ENCODE measurements around the gene OR6K3. TPM values are rescaled to one million over a fixed set of nuclear protein-coding genes. Genes with fewer than 3 reads are reported as not detected.

OR6K3 gene
- total RNA-seq: not detected in 2 replicates
- long read RNA-seq: 0 reads

- no peaks in the 10 kb centered on the region for H3K36me3 Mint-ChIP-seq (ENCODE audit: unreplicated experiment)
- no peak for DNase-seq (ENCODE audit: extremely low spot score, unreplicated experiment)
- no peak for TF ChIP-seq CTCF (IDR thresholded peaks at IDR 0.05)
- H3K27me3 Mint-ChIP-seq (ENCODE audit: unreplicated experiment): peaks cover 2% of the 10 kb centered on the region
- no peaks in the 10 kb centered on the region for H3K9me3 Mint-ChIP-seq (ENCODE audit: unreplicated experiment)
- no peak within 1 kb of the TSS for H3K27ac Mint-ChIP-seq (ENCODE audit: unreplicated experiment)
- no peaks in the 10 kb centered on the region for H3K4me1 Mint-ChIP-seq (ENCODE audit: unreplicated experiment)
- H3K4me3 Mint-ChIP-seq (ENCODE audit: unreplicated experiment): no peak within 1 kb of the TSS
Observed at GRCh38 chr1:158720620-158721019, at the start of gene OR6K3. Gene OR6K3 (minus strand): TSS chr1:158720720. CDS start chr1:158718115, 2,605 bp downstream.

- H3K4me3 Mint-ChIP-seq (ENCODE audit: unreplicated experiment): no peak within 1 kb of the TSS
- no peaks in the 10 kb centered on the region for H3K27me3 Mint-ChIP-seq (ENCODE audit: unreplicated experiment)
- TF ChIP-seq CTCF (IDR thresholded peaks at IDR 0.05): no peak
- no peak for DNase-seq (ENCODE audit: extremely low spot score, unreplicated experiment)
- no peaks in the 10 kb centered on the region for H3K36me3 Mint-ChIP-seq (ENCODE audit: unreplicated experiment)
- no peaks in the 10 kb centered on the region for H3K4me1 Mint-ChIP-seq (ENCODE audit: unreplicated experiment)
- peaks cover 3% of the 10 kb centered on the region for H3K9me3 Mint-ChIP-seq (ENCODE audit: unreplicated experiment)
- no peak within 1 kb of the TSS for H3K27ac Mint-ChIP-seq (ENCODE audit: unreplicated experiment)
Observed at GRCh38 chr1:158754420-158754819, 33.9 kb upstream of the OR6K3 start, which contains the start of gene OR6K6. Gene OR6K6 (plus strand): TSS chr1:158754720. CDS start chr1:158754888, 168 bp downstream.

- Mint-ChIP-seq H3K4me3 (ENCODE audit: unreplicated experiment) (no peak overlapping the region), H3K36me3 (ENCODE audit: unreplicated experiment) (no peaks in the 10 kb centered on the region), H3K4me1 (ENCODE audit: unreplicated experiment) (no peaks in the 10 kb centered on the region), H3K27ac (ENCODE audit: unreplicated experiment) (no peak overlapping the region), H3K9me3 (ENCODE audit: unreplicated experiment) (no peaks in the 10 kb centered on the region), H3K27me3 (ENCODE audit: unreplicated experiment) (no peaks in the 10 kb centered on the region)
- TF ChIP-seq CTCF (IDR thresholded peaks at IDR 0.05): no peak
- no peak for DNase-seq (ENCODE audit: extremely low spot score, unreplicated experiment)
Observed at GRCh38 chr1:158752155-158752712, 31.7 kb upstream of the OR6K3 start.

GRCh38 chr1:158735848-158736247 lies 15.3 kb upstream of the OR6K3 start:
- no peaks in the 10 kb centered on the region for H3K36me3 Mint-ChIP-seq (ENCODE audit: unreplicated experiment)
- no peaks in the 10 kb centered on the region for H3K4me1 Mint-ChIP-seq (ENCODE audit: unreplicated experiment)
- H3K27me3 Mint-ChIP-seq (ENCODE audit: unreplicated experiment): peaks cover 2% of the 10 kb centered on the region
- no peak overlapping the region for H3K4me3 Mint-ChIP-seq (ENCODE audit: unreplicated experiment)
- H3K27ac Mint-ChIP-seq (ENCODE audit: unreplicated experiment): no peak overlapping the region
- no peak for DNase-seq (ENCODE audit: extremely low spot score, unreplicated experiment)
- H3K9me3 Mint-ChIP-seq (ENCODE audit: unreplicated experiment): no peaks in the 10 kb centered on the region
- no peak for TF ChIP-seq CTCF (IDR thresholded peaks at IDR 0.05)

GRCh38 chr1:158732524-158732923 lies 12.0 kb upstream of the OR6K3 start:
- Mint-ChIP-seq H3K9me3 (ENCODE audit: unreplicated experiment) (no peaks in the 10 kb centered on the region), H3K27me3 (ENCODE audit: unreplicated experiment) (peaks cover 3% of the 10 kb centered on the region)

More at GRCh38 chr1:158732524-158732923, 12.0 kb upstream of the OR6K3 start:
- TF ChIP-seq CTCF (IDR thresholded peaks at IDR 0.05): no peak
- H3K4me1 Mint-ChIP-seq (ENCODE audit: unreplicated experiment): no peaks in the 10 kb centered on the region
- no peak for DNase-seq (ENCODE audit: extremely low spot score, unreplicated experiment)
- H3K27ac Mint-ChIP-seq (ENCODE audit: unreplicated experiment): no peak overlapping the region
- H3K4me3 Mint-ChIP-seq (ENCODE audit: unreplicated experiment): no peak overlapping the region
- no peaks in the 10 kb centered on the region for H3K36me3 Mint-ChIP-seq (ENCODE audit: unreplicated experiment)
